HCT116 (cell line): ENCODE measurements around the gene MTURN. TPM values are rescaled to one million over a fixed set of nuclear protein-coding genes. Genes with fewer than 3 reads are reported as not detected.

Source experiments
- ATAC-seq: fragments of 200-7000 bp; cut with Tn5 transposase; 2 replicates; pipeline ENCODE4 v1.9.1; 2020; ENCODE audit warnings: mild to moderate bottlenecking, moderate library complexity
- BruUV-seq: library from RNA; stranded (reverse); fragments of 400-500 nt; replicated peaks from 2 replicates; lab custom pipeline; 2021; lab: Mats Ljungman, UMichigan
- CTCF ChIA-PET: fragments of 300-600 bp; sonication (Branson Sonifier 250); formaldehyde crosslinking; loops from one replicate; lab custom pipeline; 2021; ENCODE audit warnings: antibody characterized with exemption; lab: Charles Lee
- POLR2A ChIA-PET: fragments of 300-600, 350-600 bp; sonication (Branson Sonifier 250); formaldehyde crosslinking; loops from one replicate; lab custom pipeline; 2021; ENCODE audit warnings: antibody characterized with exemption; lab: Charles Lee
- RAD21 ChIA-PET, 2 experiments: fragments of 300-600 bp; sonication (Branson Sonifier 250); formaldehyde crosslinking; loops; one replicate each; lab custom pipeline; 2023; ENCODE audit warnings: low total read pairs in 2 of 2; ENCODE audit not compliant: uncharacterized antibody in 2 of 2, unreplicated experiment in 2 of 2, low non-redundant PET in 1 of 2; lab: Charles Lee
- DNase-seq: peaks from one replicate; pipeline ENCODE4 v3.0.0-alpha.2; 2010; ENCODE audit warnings: low read depth, low spot score
- H2AFZ ChIP-seq: fragments of 200-600 bp; shearing (Covaris generic), sonication (generic); 2 replicates; pipeline ENCODE4 v1.6.1; 2017; ENCODE audit warnings: low read depth, mixed run types, mixed read lengths, antibody characterized with exemption, low read length; ENCODE audit not compliant: poor library complexity, severe bottlenecking
- H3K27ac ChIP-seq: 2 replicates; pipeline ENCODE4 v1.5.1; 2012; ENCODE audit warnings: low read depth, low read length
- H3K27me3 ChIP-seq: fragments of 200-600 bp; sonication (generic); 2 replicates; pipeline ENCODE4 v1.6.1; 2016; ENCODE audit warnings: mixed run types, low read length, mixed read lengths; ENCODE audit not compliant: insufficient read depth
- H3K36me3 ChIP-seq, 2 experiments: fragments of 200-500 bp in 1 of 2; fragments of 200-600 bp in 1 of 2; sonication (Bioruptor generic) in 1 of 2; sonication (generic) in 1 of 2; 2 replicates each; pipeline versions ENCODE4 v1.5.1 to v1.6.1; 2014 to 2016; ENCODE audit warnings: low read length in 2 of 2, inconsistent platforms in 1 of 2, mixed read lengths in 1 of 2, mixed run types in 1 of 2; ENCODE audit not compliant: insufficient read depth in 2 of 2, control insufficient read depth in 1 of 2
- H3K4me1 ChIP-seq, 2 experiments: fragments of 200-600 bp in 1 of 2; sonication (generic) in 1 of 2; 2 replicates each; pipeline versions ENCODE4 v1.5.1 to v1.6.1; 2012 to 2017; ENCODE audit warnings: low read length in 2 of 2, inconsistent platforms in 1 of 2, mild to moderate bottlenecking in 1 of 2, mixed read lengths in 1 of 2, mixed run types in 1 of 2, moderate library complexity in 1 of 2; ENCODE audit not compliant: insufficient read depth in 2 of 2, control insufficient read depth in 1 of 2
- H3K4me2 ChIP-seq: fragments of 200-600 bp; sonication (generic); 2 replicates; pipeline ENCODE4 v1.6.1; 2017; ENCODE audit warnings: mixed run types, low read length, mixed read lengths
- H3K4me3 ChIP-seq, 2 experiments: fragments of 200-600 bp in 1 of 2; sonication (generic) in 1 of 2; replicated peaks in 1 of 2; 2 replicates each; pipeline ENCODE4 v1.5.1; 2011 to 2016; ENCODE audit warnings: low read length in 2 of 2, control low read depth in 1 of 2, low read depth in 1 of 2, mild to moderate bottlenecking in 1 of 2, mixed read lengths in 1 of 2, mixed run types in 1 of 2
- H3K79me2 ChIP-seq: fragments of 200-600 bp; sonication (generic); 2 replicates; pipeline ENCODE4 v1.6.1; 2017; ENCODE audit warnings: mild to moderate bottlenecking, mixed run types, low read length, moderate library complexity, mixed read lengths; ENCODE audit not compliant: insufficient read depth
- H3K9ac ChIP-seq: fragments of 200-600 bp; sonication (generic); 2 replicates; pipeline ENCODE4 v1.6.1; 2016; ENCODE audit warnings: low read length, mixed read lengths
- H3K9me2 ChIP-seq: fragments of 200-600 bp; sonication (generic), shearing (Covaris generic); 2 replicates; pipeline ENCODE4 v1.6.1; 2017; ENCODE audit warnings: mixed run types, mild to moderate bottlenecking, moderate library complexity; ENCODE audit not compliant: insufficient read depth
- H3K9me3 ChIP-seq, 2 experiments: fragments of 200-500 bp in 1 of 2; fragments of 200-600 bp in 1 of 2; sonication (Bioruptor generic) in 1 of 2; sonication (generic) in 1 of 2; 2 replicates each; pipeline ENCODE4 v1.6.1; 2014 to 2017; ENCODE audit warnings: low read length in 2 of 2, mixed read lengths in 2 of 2, inconsistent platforms in 1 of 2, low read depth in 1 of 2, mild to moderate bottlenecking in 1 of 2, mixed run types in 1 of 2, moderate library complexity in 1 of 2; ENCODE audit not compliant: control insufficient read depth in 1 of 2, insufficient read depth in 1 of 2
- H4K20me1 ChIP-seq: fragments of 200-600 bp; sonication (generic), shearing (Covaris generic); 2 replicates; pipeline ENCODE4 v1.6.1; 2017; ENCODE audit warnings: mixed run types, mild to moderate bottlenecking, moderate library complexity; ENCODE audit not compliant: insufficient read depth
- EZH2 ChIP-seq: fragments of 200-600 bp; sonication (generic); IDR thresholded peaks from 2 replicates; pipeline ENCODE4 v1.6.1; 2017; ENCODE audit warnings: antibody characterized with exemption, mixed run types
- EZH2phosphoT487 ChIP-seq: fragments of 200-600 bp; IDR thresholded peaks from 2 replicates; pipeline ENCODE4 v1.6.1; 2018; ENCODE audit warnings: antibody characterized with exemption, borderline replicate concordance
- MAX ChIP-seq: IDR thresholded peaks from 2 replicates; pipeline ENCODE4 v1.6.1; 2012
- POLR2A ChIP-seq: IDR thresholded peaks from 2 replicates; pipeline ENCODE4 v1.7.0; 2011; ENCODE audit warnings: borderline replicate concordance; ENCODE audit not compliant: insufficient read depth, insufficient read length; ENCODE audit errors: extremely low read depth
- REST ChIP-seq: IDR thresholded peaks from 2 replicates; pipeline ENCODE4 v1.6.1; 2012; ENCODE audit warnings: low read depth
- SIN3A ChIP-seq: IDR thresholded peaks from 2 replicates; pipeline ENCODE4 v1.6.1; 2012; ENCODE audit warnings: low read depth
- TCF7L2 ChIP-seq: IDR thresholded peaks from 2 replicates; pipeline ENCODE4 v1.7.0; 2011; ENCODE audit warnings: borderline replicate concordance, inconsistent platforms; ENCODE audit not compliant: insufficient read depth, insufficient read length; ENCODE audit errors: extremely low read depth
- ZNF274 ChIP-seq: fragments of 200-500 bp; sonication (Bioruptor generic); IDR thresholded peaks from 2 replicates; pipeline ENCODE4 v1.6.1; 2014; ENCODE audit warnings: mild to moderate bottlenecking, low read depth, low read length, inconsistent platforms
- intact Hi-C: fragments of 100-400 bp; cut with micrococcal nuclease; formaldehyde crosslinking; loops from 2 replicates; pipeline ENCODE4 v1.10.0; 2022
- total RNA-seq: library from RNA; stranded (reverse); gene quantifications from one replicate; pipeline ENCODE4 v1.2.1, GENCODE V29; 2021; ENCODE audit not compliant: unreplicated experiment
- TF ChIP-seq, protein P1 (sequence below): IDR thresholded peaks from 2 replicates; pipeline ENCODE4 v1.6.1; 2012

MTURN gene
- total RNA-seq, 1 experiment from 2014 or later: 7.5 TPM

DNA sequence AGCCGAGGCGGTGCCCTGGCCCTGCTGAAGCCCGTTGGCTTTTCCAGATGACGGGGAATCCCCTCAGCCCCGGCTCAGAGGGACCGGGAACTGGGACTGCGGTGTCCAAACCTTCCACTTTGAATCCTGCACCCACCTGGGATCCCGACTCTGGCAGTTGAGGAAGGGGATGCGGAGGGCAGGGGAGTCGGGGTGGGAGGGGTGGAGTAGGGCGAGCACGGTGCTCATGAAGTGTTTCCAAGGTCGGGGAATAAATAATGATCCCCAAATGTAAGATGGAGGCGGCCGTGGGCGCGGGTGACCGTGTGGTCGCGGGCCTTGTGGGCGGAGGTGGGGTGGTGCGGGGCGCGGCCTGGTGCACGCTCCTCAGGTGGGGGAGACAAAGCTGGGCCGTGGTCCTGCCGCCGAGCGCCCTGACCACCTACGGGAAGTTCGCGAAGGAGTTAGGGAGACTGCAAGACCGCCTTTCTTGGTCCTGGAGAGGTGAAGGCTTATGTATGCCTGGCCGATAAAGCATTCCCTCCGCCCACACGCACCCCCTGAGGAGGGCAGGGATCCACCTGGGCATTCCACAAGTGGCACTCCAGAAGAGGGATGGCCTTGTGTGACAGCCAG, 1.4 kb downstream of the MTURN start:
- Histone ChIP-seq H3K79me2 (no peaks in the 10 kb centered on the region), H3K4me2 (peak overlapping the region; percentile 97), H3K36me3 (no peaks in the 10 kb centered on the region), H3K9ac (peak overlapping the region; percentile 69), H3K4me1 (peaks cover 4 to 20% of the 10 kb centered on the region in 2 experiments), H3K9me2 (no peaks in the 10 kb centered on the region), H2AFZ (no peak overlapping the region), H3K4me3 (peak overlapping the region; percentile 65 to 75), H3K9me3 (no peaks in the 10 kb centered on the region), H3K27me3 (no peaks in the 10 kb centered on the region), H3K27ac (peak overlapping the region; percentile 67; the same call in 1 of the 2 replicates), H4K20me1 (no peaks in the 10 kb centered on the region)
- TF ChIP-seq EZH2 (no peak), EZH2phosphoT487 (no peak), ZNF274 (no peak), POLR2A (no peak), TCF7L2 (no peak), REST (no peak), MAX (no peak), SIN3A (no peak)
- TF ChIP-seq, protein P1, sequence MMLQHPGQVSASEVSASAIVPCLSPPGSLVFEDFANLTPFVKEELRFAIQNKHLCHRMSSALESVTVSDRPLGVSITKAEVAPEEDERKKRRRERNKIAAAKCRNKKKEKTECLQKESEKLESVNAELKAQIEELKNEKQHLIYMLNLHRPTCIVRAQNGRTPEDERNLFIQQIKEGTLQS: no peak
- RAD21 ChIA-PET: no interaction called here
- DNase-seq (no peak), ATAC-seq (no peak)
- CTCF ChIA-PET: no interaction called here
- intact Hi-C loops: no loop called here
- POLR2A ChIA-PET: interaction anchor here (0.5 kb wide), 1 partner anchor 896 kb away, joined by 3 read pairs; no protein-coding TSS in a partner anchor
- no TSS peak for BruUV-seq
